Stimulated activated memory B cell treated with anti-CD40 and anti-IgM and Interleukin-4, amounts not matched to agents 10 μg/mL and 1 μg/mL and 100 μg/mL, for 72 hours (primary cell): ENCODE results near the gene MBOAT7.
"Not testable (repeated sequence)": the region's sequence is repeated elsewhere in the genome, so short reads cannot be mapped to it uniquely, and the experiment has no call there.

Experiments used
- ATAC-seq: fragments of 150-1000 bp; cut with Tn5 transposase; 2 replicates; pipeline ENCODE4 v1.10.0; 2021
- H3K27ac Mint-ChIP-seq: one replicate; pipeline ENCODE4 v1.8.0; 2022; ENCODE audit warnings: mild to moderate bottlenecking, mixed read lengths
- H3K27me3 Mint-ChIP-seq: one replicate; pipeline ENCODE4 v1.8.0; 2022; ENCODE audit warnings: mixed read lengths
- H3K36me3 Mint-ChIP-seq: one replicate; pipeline ENCODE4 v1.8.0; 2022; ENCODE audit warnings: mixed read lengths
- H3K4me1 Mint-ChIP-seq: one replicate; pipeline ENCODE4 v1.8.0; 2022; ENCODE audit warnings: mixed read lengths
- H3K4me3 Mint-ChIP-seq: one replicate; pipeline ENCODE4 v1.8.0; 2022; ENCODE audit warnings: mild to moderate bottlenecking, moderate library complexity, mixed read lengths
- H3K9me3 Mint-ChIP-seq: one replicate; pipeline ENCODE4 v1.8.0; 2022; ENCODE audit warnings: mixed read lengths

Gene MBOAT7

GRCh38 chr19:54189145-54189734 lies at the start of gene MBOAT7:
Gene MBOAT7, minus strand, starts transcription at chr19:54189580. Its CDS starts 1,072 bp downstream, at chr19:54188508.
- Mint-ChIP-seq H3K27me3 (no peaks in the 10 kb centered on the region), H3K27ac (peak within 1 kb of the TSS; percentile 96), H3K9me3 (no peaks in the 10 kb centered on the region), H3K36me3 (peaks cover 11% of the 10 kb centered on the region), H3K4me1 (peaks cover 42% of the 10 kb centered on the region), H3K4me3 (peak within 1 kb of the TSS; percentile 87)
- peak; percentile 35 for ATAC-seq

- no peak overlapping the region for H3K27ac Mint-ChIP-seq
- no peak for ATAC-seq
Measured at GRCh38 chr19:54233941-54234340, 44.6 kb upstream of the MBOAT7 start.

GRCh38 chr19:54231077-54231931 lies 41.9 kb upstream of the MBOAT7 start:
- peaks cover 6% of the 10 kb centered on the region for H3K36me3 Mint-ChIP-seq
- peaks cover 66% of the 10 kb centered on the region for H3K27me3 Mint-ChIP-seq
- H3K27ac Mint-ChIP-seq = no peak overlapping the region
- H3K4me3 Mint-ChIP-seq = no peak overlapping the region
- H3K9me3 Mint-ChIP-seq = peaks cover 8% of the 10 kb centered on the region
- H3K4me1 Mint-ChIP-seq = peaks cover 6% of the 10 kb centered on the region
- ATAC-seq = peak; percentile 90

More at GRCh38 chr19:54233941-54234340, 44.6 kb upstream of the MBOAT7 start:
- Mint-ChIP-seq H3K4me1 (peaks cover 6% of the 10 kb centered on the region), H3K36me3 (no peaks in the 10 kb centered on the region), H3K9me3 (peaks cover 5% of the 10 kb centered on the region), H3K4me3 (no peak overlapping the region), H3K27me3 (peaks cover 55% of the 10 kb centered on the region)

GRCh38 chr19:54230031-54230430 lies 40.7 kb upstream of the MBOAT7 start:
- Mint-ChIP-seq H3K27me3 (peaks cover 66% of the 10 kb centered on the region), H3K9me3 (peaks cover 6% of the 10 kb centered on the region), H3K27ac (no peak overlapping the region), H3K4me3 (no peak overlapping the region), H3K36me3 (peaks cover 6% of the 10 kb centered on the region), H3K4me1 (peaks cover 6% of the 10 kb centered on the region)
- ATAC-seq = no peak

GRCh38 chr19:54229146-54229545 lies 39.8 kb upstream of the MBOAT7 start:
- peaks cover 64% of the 10 kb centered on the region for H3K27me3 Mint-ChIP-seq
- H3K4me1 Mint-ChIP-seq = peaks cover 6% of the 10 kb centered on the region
- H3K9me3 Mint-ChIP-seq = peaks cover 3% of the 10 kb centered on the region
- no peak for ATAC-seq
- H3K36me3 Mint-ChIP-seq = peaks cover 6% of the 10 kb centered on the region
- H3K27ac Mint-ChIP-seq = no peak overlapping the region
- no peak overlapping the region for H3K4me3 Mint-ChIP-seq

- H3K4me3 Mint-ChIP-seq, H3K36me3 Mint-ChIP-seq: not testable (repeated sequence)
Measured at GRCh38 chr19:54224619-54225018, 35.2 kb upstream of the MBOAT7 start.

GRCh38 chr19:54223937-54224281 lies 34.5 kb upstream of the MBOAT7 start:
- not testable (repeated sequence) for H3K36me3 Mint-ChIP-seq, H3K4me1 Mint-ChIP-seq, H3K4me3 Mint-ChIP-seq, ATAC-seq, H3K9me3 Mint-ChIP-seq, H3K27ac Mint-ChIP-seq
- peaks cover 50% of the 10 kb centered on the region for H3K27me3 Mint-ChIP-seq

More at GRCh38 chr19:54224619-54225018, 35.2 kb upstream of the MBOAT7 start:
- peaks cover 57% of the 10 kb centered on the region for H3K27me3 Mint-ChIP-seq
- H3K4me1 Mint-ChIP-seq, ATAC-seq, H3K9me3 Mint-ChIP-seq, H3K27ac Mint-ChIP-seq: not testable (repeated sequence)

- peaks cover 45% of the 10 kb centered on the region for H3K27me3 Mint-ChIP-seq
- ATAC-seq, H3K4me3 Mint-ChIP-seq, H3K27ac Mint-ChIP-seq, H3K9me3 Mint-ChIP-seq, H3K36me3 Mint-ChIP-seq, H3K4me1 Mint-ChIP-seq: not testable (repeated sequence)
Measured at GRCh38 chr19:54223277-54223936, 34.0 kb upstream of the MBOAT7 start.

GRCh38 chr19:54222474-54223276 lies 33.3 kb upstream of the MBOAT7 start, which contains the start of gene LILRB3:
Gene LILRB3, minus strand, starts transcription at chr19:54223007. Its CDS starts 31 bp downstream, at chr19:54222976.
- H3K27ac Mint-ChIP-seq, H3K4me1 Mint-ChIP-seq, H3K4me3 Mint-ChIP-seq, H3K9me3 Mint-ChIP-seq, H3K36me3 Mint-ChIP-seq: not testable (repeated sequence)
- H3K27me3 Mint-ChIP-seq = peaks cover 38% of the 10 kb centered on the region
- peak; percentile 39 for ATAC-seq

- H3K36me3 Mint-ChIP-seq, H3K4me1 Mint-ChIP-seq, ATAC-seq, H3K27ac Mint-ChIP-seq, H3K9me3 Mint-ChIP-seq, H3K4me3 Mint-ChIP-seq: not testable (repeated sequence)
- H3K27me3 Mint-ChIP-seq = peaks cover 36% of the 10 kb centered on the region
Measured at GRCh38 chr19:54221947-54222346, 32.6 kb upstream of the MBOAT7 start.

- peaks cover 16% of the 10 kb centered on the region for H3K36me3 Mint-ChIP-seq
- not testable (repeated sequence) for H3K4me3 Mint-ChIP-seq, H3K4me1 Mint-ChIP-seq, ATAC-seq, H3K27ac Mint-ChIP-seq, H3K9me3 Mint-ChIP-seq
- H3K27me3 Mint-ChIP-seq = peaks cover 36% of the 10 kb centered on the region
Measured at GRCh38 chr19:54219702-54220101, 30.3 kb upstream of the MBOAT7 start.

- Mint-ChIP-seq H3K27me3 (peaks cover 31% of the 10 kb centered on the region), H3K4me3 (no peak overlapping the region), H3K27ac (no peak overlapping the region), H3K36me3 (peaks cover 16% of the 10 kb centered on the region), H3K9me3 (no peaks in the 10 kb centered on the region), H3K4me1 (no peaks in the 10 kb centered on the region)
- no peak for ATAC-seq
Measured at GRCh38 chr19:54218960-54219661, 29.7 kb upstream of the MBOAT7 start.

- Mint-ChIP-seq H3K36me3 (peaks cover 19% of the 10 kb centered on the region), H3K4me3 (no peak overlapping the region), H3K9me3 (no peaks in the 10 kb centered on the region), H3K4me1 (no peaks in the 10 kb centered on the region), H3K27me3 (peaks cover 22% of the 10 kb centered on the region), H3K27ac (no peak overlapping the region)
- ATAC-seq = no peak
Measured at GRCh38 chr19:54218259-54218658, 28.9 kb upstream of the MBOAT7 start.

GRCh38 chr19:54217517-54218247 lies 28.3 kb upstream of the MBOAT7 start:
- ATAC-seq, H3K9me3 Mint-ChIP-seq, H3K27ac Mint-ChIP-seq, H3K4me1 Mint-ChIP-seq, H3K4me3 Mint-ChIP-seq: not testable (repeated sequence)
- H3K27me3 Mint-ChIP-seq = peaks cover 16% of the 10 kb centered on the region
- peaks cover 24% of the 10 kb centered on the region for H3K36me3 Mint-ChIP-seq
